ENCODE measurements around the gene ZFYVE21.

GRCh38 chr14:103692159-103692558 lies 23.5 kb upstream of the ZFYVE21 start:
- TF ChIP-seq CHD2 (IDR thresholded peaks at IDR 0.05; ENCODE audit: low read length, partially characterized antibody) (no peak), EP300 (IDR thresholded peaks at IDR 0.05) (no peak)
- TF ChIP-seq, protein P1, sequence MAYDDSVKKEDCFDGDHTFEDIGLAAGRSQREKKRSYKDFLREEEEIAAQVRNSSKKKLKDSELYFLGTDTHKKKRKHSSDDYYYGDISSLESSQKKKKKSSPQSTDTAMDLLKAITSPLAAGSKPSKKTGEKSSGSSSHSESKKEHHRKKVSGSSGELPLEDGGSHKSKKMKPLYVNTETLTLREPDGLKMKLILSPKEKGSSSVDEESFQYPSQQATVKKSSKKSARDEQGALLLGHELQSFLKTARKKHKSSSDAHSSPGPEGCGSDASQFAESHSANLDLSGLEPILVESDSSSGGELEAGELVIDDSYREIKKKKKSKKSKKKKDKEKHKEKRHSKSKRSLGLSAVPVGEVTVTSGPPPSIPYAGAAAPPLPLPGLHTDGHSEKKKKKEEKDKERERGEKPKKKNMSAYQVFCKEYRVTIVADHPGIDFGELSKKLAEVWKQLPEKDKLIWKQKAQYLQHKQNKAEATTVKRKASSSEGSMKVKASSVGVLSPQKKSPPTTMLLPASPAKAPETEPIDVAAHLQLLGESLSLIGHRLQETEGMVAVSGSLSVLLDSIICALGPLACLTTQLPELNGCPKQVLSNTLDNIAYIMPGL (CRISPR knock-in tag; IDR thresholded peaks at IDR 0.05; ENCODE audit: borderline replicate concordance) = no peak

Measured in A549 (cell line).